GM12878 (cell line): ENCODE results near the gene CRYZL1. TPM values are rescaled to one million over a fixed set of nuclear protein-coding genes. Genes with fewer than 3 reads are reported as not detected.

Source experiments
- ATAC-seq: fragments of 200-7000 bp; cut with Tn5 transposase; 3 replicates; pipeline ENCODE4 v1.9.1; 2020; ENCODE audit warnings: mild to moderate bottlenecking, moderate library complexity
- BruUV-seq: library from RNA; stranded (reverse); fragments of 400-500 nt; replicated peaks from 2 replicates; lab custom pipeline; 2021; lab: Mats Ljungman, UMichigan
- CTCF ChIA-PET: fragments of 300-600 bp; sonication (Branson Sonifier 250); formaldehyde crosslinking; extraction: SDS; loops from one replicate; lab custom pipeline; 2021; ENCODE audit warnings: inconsistent platforms; lab: Yijun Ruan, JAX
- POLR2A ChIA-PET: fragments of 350-600 bp; formaldehyde crosslinking; extraction: SDS; loops from one replicate; lab custom pipeline; 2021; ENCODE audit warnings: inconsistent platforms; lab: Charles Lee
- RAD21 ChIA-PET: fragments of 300-600 bp; sonication (Branson Sonifier 250); formaldehyde crosslinking; loops from one replicate; lab custom pipeline; 2023; ENCODE audit warnings: antibody characterized with exemption; ENCODE audit not compliant: unreplicated experiment; lab: Charles Lee
- SMC1A ChIA-PET: fragments of 300-600 bp; sonication (Branson Sonifier 250); formaldehyde crosslinking; loops from one replicate; lab custom pipeline; 2023; ENCODE audit not compliant: unreplicated experiment, uncharacterized antibody; lab: Charles Lee
- DNase-seq: peaks from one replicate; pipeline ENCODE4 v3.0.0-alpha.2; 2011; ENCODE audit warnings: low read depth, low spot score
- FAIRE-seq: peaks from 3 replicates; lab custom pipeline; 2011; peaks lifted over from hg19 to GRCh38; lab: Jason Lieb, UNC
- H2AFZ ChIP-seq: 2 replicates; pipeline ENCODE4 v1.6.0; 2011; ENCODE audit warnings: low read depth, low read length, control low read depth; ENCODE audit not compliant: control insufficient read depth
- H3K27ac ChIP-seq: 2 replicates; pipeline ENCODE4 v1.5.1; 2011; ENCODE audit warnings: control low read depth; ENCODE audit not compliant: control insufficient read depth, insufficient read depth
- H3K27me3 ChIP-seq, 2 experiments: replicated peaks in 1 of 2; 2 replicates each; pipeline versions ENCODE4 v1.6.0 to v1.6.1; 2011; ENCODE audit warnings: low read length in 1 of 2; ENCODE audit not compliant: control insufficient read depth in 2 of 2, insufficient read depth in 2 of 2
- H3K36me3 ChIP-seq, 2 experiments: 2 replicates each; pipeline ENCODE4 v1.5.1; 2011; ENCODE audit warnings: low read length in 1 of 2; ENCODE audit not compliant: control insufficient read depth in 2 of 2, insufficient read depth in 2 of 2
- H3K4me1 ChIP-seq: 2 replicates; pipeline ENCODE4 v1.6.1; 2011; ENCODE audit warnings: mild to moderate bottlenecking, low read length, moderate library complexity, mixed read lengths; ENCODE audit not compliant: control insufficient read depth, insufficient read depth
- H3K4me2 ChIP-seq: 2 replicates; pipeline ENCODE4 v1.6.0; 2011; ENCODE audit warnings: control low read depth; ENCODE audit not compliant: control insufficient read depth, insufficient read depth
- H3K4me3 ChIP-seq: fragments of 200-600 bp; sonication (generic); 2 replicates; pipeline ENCODE4 v1.5.1; 2016
- H3K79me2 ChIP-seq: 2 replicates; pipeline ENCODE4 v1.6.0; 2011; ENCODE audit warnings: low read length; ENCODE audit not compliant: control insufficient read depth, insufficient read depth
- H3K9ac ChIP-seq: 2 replicates; pipeline ENCODE4 v1.8.0; 2011; ENCODE audit warnings: low read length, control low read depth, mixed read lengths; ENCODE audit not compliant: control insufficient read depth, insufficient read depth
- H3K9me3 ChIP-seq: replicated peaks from 3 replicates; pipeline ENCODE4 v1.5.1; 2011; ENCODE audit warnings: mild to moderate bottlenecking, low read length; ENCODE audit not compliant: control insufficient read depth, insufficient read depth
- H4K20me1 ChIP-seq: 2 replicates; pipeline ENCODE4 v1.6.0; 2011; ENCODE audit not compliant: control insufficient read depth, insufficient read depth
- ASH2L ChIP-seq: fragments of 300-600, 200-600 bp; sonication (generic); IDR thresholded peaks from 2 replicates; pipeline ENCODE4 v1.6.1; 2017; ENCODE audit warnings: low read depth, mild to moderate bottlenecking, borderline replicate concordance
- BCL11A ChIP-seq: IDR thresholded peaks from 2 replicates; pipeline ENCODE4 v1.6.1; 2011; ENCODE audit warnings: low read depth, low read length
- CREM ChIP-seq: IDR thresholded peaks from 2 replicates; pipeline ENCODE4 v1.6.1; 2014; ENCODE audit warnings: antibody characterized with exemption, low read depth
- IRF4 ChIP-seq: IDR thresholded peaks from 2 replicates; pipeline ENCODE4 v1.6.1; 2011; ENCODE audit warnings: low read depth, low read length
- JUNB ChIP-seq: IDR thresholded peaks from 2 replicates; pipeline ENCODE4 v1.6.1; 2016; ENCODE audit warnings: antibody characterized with exemption, mild to moderate bottlenecking
- KDM1A ChIP-seq: fragments of 200-600 bp; sonication (generic); IDR thresholded peaks from 2 replicates; pipeline ENCODE4 v1.6.1; 2016; ENCODE audit warnings: borderline replicate concordance
- NFIC ChIP-seq: IDR thresholded peaks from 2 replicates; pipeline ENCODE4 v1.6.1; 2012; ENCODE audit warnings: low read depth, mild to moderate bottlenecking, inconsistent platforms, low read length, moderate library complexity
- SIN3A ChIP-seq: IDR thresholded peaks from 2 replicates; pipeline ENCODE4 v1.6.1; 2012; ENCODE audit warnings: low read depth, low read length, improper control_type of control experiment
- SREBF2 ChIP-seq: IDR thresholded peaks from 2 replicates; pipeline ENCODE4 v1.6.1; 2012; ENCODE audit warnings: mild to moderate bottlenecking, low read length
- ZNF207 ChIP-seq: fragments of 450-650 bp; IDR thresholded peaks from 2 replicates; pipeline ENCODE4 v1.6.1; 2014; ENCODE audit warnings: antibody characterized with exemption, mild to moderate bottlenecking, borderline replicate concordance
- WGBS: methylation state at CpG from one replicate; pipeline ENCODE4 v1.1.6; 2016; ENCODE audit warnings: low lambda C conversion rate; ENCODE audit not compliant: insufficient replicate concordance, insufficient coverage; ENCODE audit errors: missing lambda C conversion rate; 5-methylcytosine and 5-hydroxymethylcytosine counted together
- in situ Hi-C: fragments of 300-500 bp; cut with MboI; formaldehyde crosslinking; loops from 9 replicates; pipeline ENCODE4 v1.14.3; 2018; ENCODE audit warnings: mixed read lengths
- intact Hi-C: fragments of 100-400 bp; cut with micrococcal nuclease; formaldehyde crosslinking; loops from one replicate; pipeline ENCODE4 v1.14.2; 2022; ENCODE audit not compliant: unreplicated experiment
- polyA plus RNA-seq, 11 experiments: library from polyadenylated mRNA; depleted of rRNA in 4 of 11; unstranded in 6 of 11; stranded (reverse) in 5 of 11; fragments of >200 nt; fragmentation: Nextera tagmentation in 4 of 11; fragmentation: Illumina TruSeq in 1 of 11; extraction: Ambion mirVana in 4 of 11; extraction: Trizol in 1 of 11; gene quantifications; 1 replicate in 1 of 11; 2 replicates in 10 of 11; pipeline versions ENCODE4 v1.2.1 to v1.2.3, GENCODE V29; 2011 to 2016; ENCODE audit warnings: inconsistent platforms in 2 of 11, missing spikeins in 2 of 11, low read depth in 1 of 11
- total RNA-seq, 4 experiments: library from RNA; depleted of rRNA in 3 of 4; stranded (reverse); fragments of >200 nt in 3 of 4; fragmentation: Illumina TruSeq in 1 of 4; extraction: Trizol in 1 of 4; gene quantifications; 2 replicates each; pipeline versions ENCODE4 v1.2.1 to v1.2.3, GENCODE V29; 2013 to 2021
- TF ChIP-seq, protein P1 (sequence below): fragments of 450-650 bp; IDR thresholded peaks from 2 replicates; pipeline ENCODE4 v1.6.1; 2016; ENCODE audit warnings: mild to moderate bottlenecking
- TF ChIP-seq, protein P2 (sequence below): IDR thresholded peaks from 2 replicates; pipeline ENCODE4 v1.6.1; 2011; ENCODE audit warnings: borderline replicate concordance, low read depth, mild to moderate bottlenecking, moderate library complexity, mixed read lengths, low read length; ENCODE audit not compliant: insufficient read depth; ENCODE audit errors: extremely low read length
- TF ChIP-seq, protein P3 (sequence below): fragments of 450-650 bp; conservative IDR thresholded peaks from 2 replicates; pipeline ENCODE4 v1.6.1; 2017; ENCODE audit warnings: mild to moderate bottlenecking, moderate library complexity
- TF ChIP-seq, protein P4 (sequence below): fragments of 450-650 bp; formaldehyde crosslinking; IDR thresholded peaks from 2 replicates; pipeline ENCODE4 v1.4.0; 2020; ENCODE audit warnings: mild to moderate bottlenecking, moderate library complexity
- TF ChIP-seq, protein P5 (sequence below): fragments of 450-650 bp; IDR thresholded peaks from 2 replicates; pipeline ENCODE4 v1.6.1; 2014; ENCODE audit warnings: mild to moderate bottlenecking

The CRYZL1 gene
- total and polyA plus RNA-seq, 10 of the 15 experiments (the other 5 are each of a cell fraction or from before 2014, with no cell fraction given) = 14.3 to 72.4 (median 30.7) TPM

DNA sequence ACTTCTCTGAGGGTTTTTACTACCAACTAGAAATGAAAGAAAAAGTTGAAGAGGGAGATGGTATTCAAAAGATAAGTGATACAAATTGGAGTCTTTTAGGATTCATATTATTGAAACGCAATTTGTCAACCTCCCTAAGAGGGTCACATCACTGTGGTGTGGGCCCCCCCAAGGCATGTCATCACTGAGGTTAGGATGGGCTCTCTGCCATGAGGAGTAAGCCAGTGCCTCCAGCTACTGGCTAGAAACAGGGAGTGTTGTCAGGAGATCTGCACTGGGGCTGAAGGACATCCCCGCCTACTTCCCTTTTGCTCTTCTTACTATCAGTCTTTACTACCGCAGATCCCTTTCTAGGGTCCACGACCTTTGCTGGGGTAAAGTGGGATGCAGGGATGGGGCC, 26.6 kb upstream of the CRYZL1 start (continued):
- TF ChIP-seq, protein P1, sequence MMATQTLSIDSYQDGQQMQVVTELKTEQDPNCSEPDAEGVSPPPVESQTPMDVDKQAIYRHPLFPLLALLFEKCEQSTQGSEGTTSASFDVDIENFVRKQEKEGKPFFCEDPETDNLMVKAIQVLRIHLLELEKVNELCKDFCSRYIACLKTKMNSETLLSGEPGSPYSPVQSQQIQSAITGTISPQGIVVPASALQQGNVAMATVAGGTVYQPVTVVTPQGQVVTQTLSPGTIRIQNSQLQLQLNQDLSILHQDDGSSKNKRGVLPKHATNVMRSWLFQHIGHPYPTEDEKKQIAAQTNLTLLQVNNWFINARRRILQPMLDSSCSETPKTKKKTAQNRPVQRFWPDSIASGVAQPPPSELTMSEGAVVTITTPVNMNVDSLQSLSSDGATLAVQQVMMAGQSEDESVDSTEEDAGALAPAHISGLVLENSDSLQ = no peak
- TF ChIP-seq NFIC = no peak
- TF ChIP-seq, protein P2, sequence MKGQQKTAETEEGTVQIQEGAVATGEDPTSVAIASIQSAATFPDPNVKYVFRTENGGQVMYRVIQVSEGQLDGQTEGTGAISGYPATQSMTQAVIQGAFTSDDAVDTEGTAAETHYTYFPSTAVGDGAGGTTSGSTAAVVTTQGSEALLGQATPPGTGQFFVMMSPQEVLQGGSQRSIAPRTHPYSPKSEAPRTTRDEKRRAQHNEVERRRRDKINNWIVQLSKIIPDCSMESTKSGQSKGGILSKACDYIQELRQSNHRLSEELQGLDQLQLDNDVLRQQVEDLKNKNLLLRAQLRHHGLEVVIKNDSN = no peak
- TF ChIP-seq SREBF2 = no peak
- no peak for TF ChIP-seq ASH2L
- TF ChIP-seq, all 136 proteins: peak for 0

DNA sequence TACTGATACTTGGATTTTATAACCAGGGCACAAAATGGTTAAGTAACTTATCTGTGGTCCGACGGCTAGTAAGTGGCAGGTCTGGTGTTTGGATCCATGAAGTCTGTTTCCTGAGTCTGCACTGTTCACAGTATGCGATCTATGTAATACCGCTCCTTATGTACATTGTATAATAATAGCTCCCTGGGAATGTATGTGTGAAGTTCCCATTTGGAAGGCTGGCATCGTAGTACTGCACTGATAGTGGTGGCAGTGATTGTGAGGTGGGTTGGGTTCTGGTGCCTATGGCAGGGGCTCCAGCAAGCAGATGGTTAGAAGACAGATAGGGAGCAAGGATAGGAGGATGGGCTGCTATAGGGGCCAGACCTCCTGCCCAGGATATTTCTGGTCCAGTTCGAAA, 26.1 kb upstream of the CRYZL1 start:
- WGBS = 65% methylated on average over 6 of the region's 6 CpGs
- BruUV-seq = no TSS peak
- RAD21 ChIA-PET = interaction anchor here (1.9 kb wide), 1 partner anchor 222 kb away, joined by 4 read pairs; no protein-coding TSS in a partner anchor
- H3K79me2 ChIP-seq = no peaks in the 10 kb centered on the region
- SMC1A ChIA-PET = no interaction called here
- intact Hi-C loops = no loop called here
- H4K20me1 ChIP-seq = no peaks in the 10 kb centered on the region
- FAIRE-seq (no peak), DNase-seq (no peak), ATAC-seq (no peak)
- H3K4me3 ChIP-seq = no peak overlapping the region
- H3K27ac ChIP-seq = no peak overlapping the region
- no peaks in the 10 kb centered on the region for H3K9me3 ChIP-seq
- H3K36me3 ChIP-seq = no peaks in the 10 kb centered on the region
- H2AFZ ChIP-seq = no peak overlapping the region
- H3K9ac ChIP-seq = no peak overlapping the region
- POLR2A ChIA-PET = interaction anchor here (0.6 kb wide), 1 partner anchor 273 kb away, joined by 6 read pairs; no protein-coding TSS in a partner anchor
- no peak overlapping the region for H3K4me2 ChIP-seq
- H3K4me1 ChIP-seq = no peaks in the 10 kb centered on the region
- no peaks in the 10 kb centered on the region for H3K27me3 ChIP-seq
- CTCF ChIA-PET = no interaction called here
- in situ Hi-C loops = no loop called here
- no peak for TF ChIP-seq CREM
- no peak for TF ChIP-seq BCL11A
- TF ChIP-seq SIN3A = no peak
- TF ChIP-seq, protein P3, sequence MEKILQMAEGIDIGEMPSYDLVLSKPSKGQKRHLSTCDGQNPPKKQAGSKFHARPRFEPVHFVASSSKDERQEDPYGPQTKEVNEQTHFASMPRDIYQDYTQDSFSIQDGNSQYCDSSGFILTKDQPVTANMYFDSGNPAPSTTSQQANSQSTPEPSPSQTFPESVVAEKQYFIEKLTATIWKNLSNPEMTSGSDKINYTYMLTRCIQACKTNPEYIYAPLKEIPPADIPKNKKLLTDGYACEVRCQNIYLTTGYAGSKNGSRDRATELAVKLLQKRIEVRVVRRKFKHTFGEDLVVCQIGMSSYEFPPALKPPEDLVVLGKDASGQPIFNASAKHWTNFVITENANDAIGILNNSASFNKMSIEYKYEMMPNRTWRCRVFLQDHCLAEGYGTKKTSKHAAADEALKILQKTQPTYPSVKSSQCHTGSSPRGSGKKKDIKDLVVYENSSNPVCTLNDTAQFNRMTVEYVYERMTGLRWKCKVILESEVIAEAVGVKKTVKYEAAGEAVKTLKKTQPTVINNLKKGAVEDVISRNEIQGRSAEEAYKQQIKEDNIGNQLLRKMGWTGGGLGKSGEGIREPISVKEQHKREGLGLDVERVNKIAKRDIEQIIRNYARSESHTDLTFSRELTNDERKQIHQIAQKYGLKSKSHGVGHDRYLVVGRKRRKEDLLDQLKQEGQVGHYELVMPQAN = no peak
- TF ChIP-seq, protein P4, sequence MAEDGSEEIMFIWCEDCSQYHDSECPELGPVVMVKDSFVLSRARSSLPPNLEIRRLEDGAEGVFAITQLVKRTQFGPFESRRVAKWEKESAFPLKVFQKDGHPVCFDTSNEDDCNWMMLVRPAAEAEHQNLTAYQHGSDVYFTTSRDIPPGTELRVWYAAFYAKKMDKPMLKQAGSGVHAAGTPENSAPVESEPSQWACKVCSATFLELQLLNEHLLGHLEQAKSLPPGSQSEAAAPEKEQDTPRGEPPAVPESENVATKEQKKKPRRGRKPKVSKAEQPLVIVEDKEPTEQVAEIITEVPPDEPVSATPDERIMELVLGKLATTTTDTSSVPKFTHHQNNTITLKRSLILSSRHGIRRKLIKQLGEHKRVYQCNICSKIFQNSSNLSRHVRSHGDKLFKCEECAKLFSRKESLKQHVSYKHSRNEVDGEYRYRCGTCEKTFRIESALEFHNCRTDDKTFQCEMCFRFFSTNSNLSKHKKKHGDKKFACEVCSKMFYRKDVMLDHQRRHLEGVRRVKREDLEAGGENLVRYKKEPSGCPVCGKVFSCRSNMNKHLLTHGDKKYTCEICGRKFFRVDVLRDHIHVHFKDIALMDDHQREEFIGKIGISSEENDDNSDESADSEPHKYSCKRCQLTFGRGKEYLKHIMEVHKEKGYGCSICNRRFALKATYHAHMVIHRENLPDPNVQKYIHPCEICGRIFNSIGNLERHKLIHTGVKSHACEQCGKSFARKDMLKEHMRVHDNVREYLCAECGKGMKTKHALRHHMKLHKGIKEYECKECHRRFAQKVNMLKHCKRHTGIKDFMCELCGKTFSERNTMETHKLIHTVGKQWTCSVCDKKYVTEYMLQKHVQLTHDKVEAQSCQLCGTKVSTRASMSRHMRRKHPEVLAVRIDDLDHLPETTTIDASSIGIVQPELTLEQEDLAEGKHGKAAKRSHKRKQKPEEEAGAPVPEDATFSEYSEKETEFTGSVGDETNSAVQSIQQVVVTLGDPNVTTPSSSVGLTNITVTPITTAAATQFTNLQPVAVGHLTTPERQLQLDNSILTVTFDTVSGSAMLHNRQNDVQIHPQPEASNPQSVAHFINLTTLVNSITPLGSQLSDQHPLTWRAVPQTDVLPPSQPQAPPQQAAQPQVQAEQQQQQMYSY (CRISPR knock-in tag) = no peak
- TF ChIP-seq JUNB = no peak
- TF ChIP-seq, protein P5, sequence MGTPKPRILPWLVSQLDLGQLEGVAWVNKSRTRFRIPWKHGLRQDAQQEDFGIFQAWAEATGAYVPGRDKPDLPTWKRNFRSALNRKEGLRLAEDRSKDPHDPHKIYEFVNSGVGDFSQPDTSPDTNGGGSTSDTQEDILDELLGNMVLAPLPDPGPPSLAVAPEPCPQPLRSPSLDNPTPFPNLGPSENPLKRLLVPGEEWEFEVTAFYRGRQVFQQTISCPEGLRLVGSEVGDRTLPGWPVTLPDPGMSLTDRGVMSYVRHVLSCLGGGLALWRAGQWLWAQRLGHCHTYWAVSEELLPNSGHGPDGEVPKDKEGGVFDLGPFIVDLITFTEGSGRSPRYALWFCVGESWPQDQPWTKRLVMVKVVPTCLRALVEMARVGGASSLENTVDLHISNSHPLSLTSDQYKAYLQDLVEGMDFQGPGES = no peak
- no peak for TF ChIP-seq ZNF207
- TF ChIP-seq IRF4 = no peak
- TF ChIP-seq KDM1A = no peak
